Choroid plexus epithelial cell (primary cell): ENCODE data around the gene ST3GAL5.

Experiments
- DNase-seq: peaks from one replicate; pipeline ENCODE4 v3.0.0-alpha.2; 2010; ENCODE audit warnings: low read depth
- H3K4me3 ChIP-seq: 2 replicates; pipeline ENCODE4 v1.5.1; 2011; ENCODE audit warnings: low read depth, mild to moderate bottlenecking, control low read depth, low read length, moderate library complexity
- TF ChIP-seq, protein P1 (sequence below): conservative IDR thresholded peaks from 2 replicates; pipeline ENCODE4 v1.5.1; 2011; ENCODE audit warnings: low read depth, mild to moderate bottlenecking, control low read depth, inconsistent platforms, low read length, moderate library complexity

The ST3GAL5 gene

DNA sequence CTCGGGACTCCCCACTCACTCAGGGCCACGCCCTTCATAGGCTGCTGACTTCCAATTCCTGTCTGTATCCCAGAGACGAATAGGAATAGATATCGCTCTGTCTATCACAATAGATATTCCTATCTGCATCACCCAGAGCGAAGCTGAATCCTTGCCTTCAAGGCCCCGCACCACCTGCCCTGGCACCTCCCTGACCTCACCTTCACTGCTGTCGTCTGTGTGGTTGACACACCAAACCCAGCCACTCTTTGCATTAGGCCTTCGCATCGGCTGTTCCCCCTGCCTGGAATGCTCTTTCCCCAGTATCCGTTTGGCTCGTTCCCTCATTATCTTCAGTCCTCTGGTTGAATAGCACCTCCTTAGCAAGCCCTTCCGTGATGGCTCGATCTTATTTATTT is 91.5 kb downstream of the ST3GAL5 start:
- TF ChIP-seq, protein P1, sequence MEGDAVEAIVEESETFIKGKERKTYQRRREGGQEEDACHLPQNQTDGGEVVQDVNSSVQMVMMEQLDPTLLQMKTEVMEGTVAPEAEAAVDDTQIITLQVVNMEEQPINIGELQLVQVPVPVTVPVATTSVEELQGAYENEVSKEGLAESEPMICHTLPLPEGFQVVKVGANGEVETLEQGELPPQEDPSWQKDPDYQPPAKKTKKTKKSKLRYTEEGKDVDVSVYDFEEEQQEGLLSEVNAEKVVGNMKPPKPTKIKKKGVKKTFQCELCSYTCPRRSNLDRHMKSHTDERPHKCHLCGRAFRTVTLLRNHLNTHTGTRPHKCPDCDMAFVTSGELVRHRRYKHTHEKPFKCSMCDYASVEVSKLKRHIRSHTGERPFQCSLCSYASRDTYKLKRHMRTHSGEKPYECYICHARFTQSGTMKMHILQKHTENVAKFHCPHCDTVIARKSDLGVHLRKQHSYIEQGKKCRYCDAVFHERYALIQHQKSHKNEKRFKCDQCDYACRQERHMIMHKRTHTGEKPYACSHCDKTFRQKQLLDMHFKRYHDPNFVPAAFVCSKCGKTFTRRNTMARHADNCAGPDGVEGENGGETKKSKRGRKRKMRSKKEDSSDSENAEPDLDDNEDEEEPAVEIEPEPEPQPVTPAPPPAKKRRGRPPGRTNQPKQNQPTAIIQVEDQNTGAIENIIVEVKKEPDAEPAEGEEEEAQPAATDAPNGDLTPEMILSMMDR, result no peak
- H3K4me3 ChIP-seq, result no peak overlapping the region
- no peak for DNase-seq

DNA sequence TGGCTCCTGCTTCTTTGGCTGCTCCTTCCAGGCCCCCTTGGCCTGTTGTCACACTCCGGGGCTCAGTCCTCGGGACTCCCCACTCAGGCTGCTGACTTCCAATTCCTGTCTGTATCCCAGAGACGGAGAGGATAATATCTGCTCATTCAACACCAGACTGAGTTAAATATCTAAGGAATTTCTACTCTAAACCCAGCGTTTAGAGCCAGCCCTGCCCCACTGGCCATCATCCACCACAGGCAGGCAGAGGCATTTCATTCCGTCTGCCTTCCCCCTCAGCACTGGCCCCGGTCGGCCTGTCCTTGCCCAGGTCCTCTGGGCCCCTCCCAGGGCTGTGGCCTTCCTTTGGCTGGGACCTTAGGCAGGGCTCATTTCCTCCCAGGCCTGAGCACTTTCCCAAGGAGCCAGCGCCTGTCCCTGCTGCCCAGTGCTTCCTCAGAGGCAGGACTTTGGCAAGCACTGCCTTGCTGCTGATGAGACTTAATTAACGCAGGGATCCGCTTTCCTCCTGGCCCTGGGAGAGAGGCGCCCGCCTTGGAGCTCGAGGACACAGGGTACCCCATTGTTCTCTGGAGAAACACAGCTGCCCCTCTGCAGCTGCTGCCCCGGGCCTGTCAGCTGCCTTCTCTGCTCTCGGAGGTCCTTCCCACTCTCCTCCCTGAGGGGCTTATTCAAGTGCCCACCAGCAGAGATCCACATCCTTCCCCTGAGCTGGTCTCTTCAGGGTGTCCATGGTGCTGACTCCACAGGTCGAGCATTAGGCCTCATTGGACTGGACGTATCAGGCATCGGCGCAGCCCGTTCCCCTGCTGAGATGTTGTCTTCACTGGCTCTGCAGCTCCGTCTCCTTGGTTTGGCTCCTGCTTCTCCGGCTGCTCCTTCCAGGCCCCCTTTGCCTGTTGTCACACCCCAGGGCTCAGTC is 92.2 kb downstream of the ST3GAL5 start:
- no peak for DNase-seq
- TF ChIP-seq, protein P1, result no peak
- no peak overlapping the region for H3K4me3 ChIP-seq

DNA sequence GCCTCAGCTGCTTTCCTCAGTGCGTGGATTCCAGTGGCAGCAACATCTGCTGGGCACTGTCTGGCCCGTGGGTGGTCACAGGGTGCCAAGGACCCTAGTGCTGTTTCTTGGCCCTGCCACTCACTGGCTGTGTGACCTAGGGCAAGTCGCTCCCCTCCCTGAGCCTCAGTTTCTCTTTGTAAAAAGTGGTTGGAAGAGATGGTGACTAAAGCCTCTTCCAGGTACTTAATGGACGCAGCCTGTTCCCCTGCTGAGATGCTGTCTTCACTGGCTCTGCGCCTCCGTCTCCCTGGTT is 92.8 kb downstream of the ST3GAL5 start:
- H3K4me3 ChIP-seq, result no peak overlapping the region
- TF ChIP-seq, protein P1, result no peak

DNA sequence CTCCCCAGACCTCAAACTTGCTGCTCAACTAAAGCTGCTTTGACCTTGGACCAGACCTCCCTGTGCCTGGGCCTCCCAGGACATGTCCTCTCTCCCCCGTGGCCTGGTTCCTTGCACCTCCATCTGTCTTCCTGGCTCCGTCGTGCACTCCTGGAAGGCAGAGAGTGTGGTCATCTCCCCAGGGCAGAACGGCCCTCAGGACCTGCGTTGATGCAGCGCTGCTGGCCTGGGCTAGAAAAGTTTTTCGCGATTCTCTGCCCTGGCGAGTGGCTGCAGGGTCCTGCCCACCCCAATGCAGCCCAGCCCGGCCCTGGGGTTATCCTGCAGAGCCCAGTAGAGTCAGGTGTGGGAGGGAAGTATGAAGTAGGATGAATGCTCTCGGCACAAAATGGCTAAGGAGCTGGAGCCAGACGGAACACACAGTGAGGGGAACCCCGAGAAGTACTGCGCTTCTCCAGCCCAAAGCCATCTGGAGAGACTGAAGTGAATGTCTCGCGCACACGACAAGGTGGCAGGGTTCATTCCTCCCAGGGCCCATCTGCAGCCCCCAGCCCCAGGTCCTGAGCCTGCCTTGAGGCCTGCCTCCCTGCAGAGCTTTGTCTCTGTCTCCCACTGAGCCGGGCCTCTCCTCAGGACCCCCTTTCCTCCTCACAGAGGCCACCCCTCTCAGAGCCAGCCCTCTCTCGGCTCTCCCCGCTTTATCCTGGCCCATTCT is 93.3 kb downstream of the ST3GAL5 start:
- TF ChIP-seq, protein P1, result no peak

More for the DNA sequence above, 92.8 kb downstream of the ST3GAL5 start:
- no peak for DNase-seq

DNA sequence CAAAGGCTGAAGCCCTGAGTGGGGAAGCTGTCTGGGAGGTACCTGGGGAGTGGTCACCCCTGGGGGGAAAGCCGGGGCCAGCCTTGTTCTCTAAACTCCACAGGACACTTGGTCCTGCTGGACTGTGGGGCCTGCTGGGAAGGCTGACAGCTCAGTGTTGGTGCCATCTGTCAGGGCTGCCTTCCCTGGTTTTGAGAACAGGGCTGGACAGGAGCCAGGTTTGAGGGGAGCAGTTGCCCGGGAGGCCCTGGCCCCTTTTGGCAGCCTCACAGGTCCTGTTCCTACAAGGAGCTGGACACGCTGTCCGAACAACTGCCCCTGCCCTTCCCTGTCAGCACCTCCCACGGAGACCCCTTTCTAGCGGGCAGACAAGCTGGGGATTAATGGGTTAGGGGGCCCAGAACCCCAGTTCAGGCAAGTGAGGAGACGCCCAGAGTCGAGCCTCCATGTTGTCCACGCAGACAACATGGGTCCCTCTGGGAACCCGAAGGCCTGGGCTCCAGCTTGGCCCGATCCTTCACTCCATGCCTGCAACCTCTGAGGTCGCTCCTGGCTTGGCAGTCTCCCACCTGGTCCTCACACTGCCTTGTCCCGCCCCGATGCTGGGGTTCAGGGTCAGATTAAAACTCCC is 94.2 kb downstream of the ST3GAL5 start:
- DNase-seq, result no peak
- TF ChIP-seq, protein P1, result no peak

More for the DNA sequence above, 93.3 kb downstream of the ST3GAL5 start:
- no peak overlapping the region for H3K4me3 ChIP-seq
- DNase-seq, result no peak

DNA sequence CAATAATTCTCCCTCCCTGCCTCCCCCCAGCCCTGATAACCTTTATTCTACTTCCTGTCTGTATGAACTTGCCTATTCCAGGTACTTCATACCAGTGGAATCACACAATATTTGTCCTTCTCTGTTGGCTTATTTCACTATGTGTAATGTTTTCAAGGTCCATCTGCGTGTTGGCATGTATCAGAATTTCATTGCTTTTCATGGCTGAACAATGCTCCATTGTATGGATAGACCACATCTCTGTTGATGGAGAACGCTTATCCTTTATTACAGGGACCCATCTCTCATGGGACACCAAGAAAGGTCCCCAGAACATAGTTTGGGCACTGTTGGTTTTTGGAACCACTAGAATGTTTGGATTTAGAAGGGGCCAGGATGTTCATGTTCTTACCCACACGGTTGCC is 94.8 kb downstream of the ST3GAL5 start:
- H3K4me3 ChIP-seq, result no peak overlapping the region
- TF ChIP-seq, protein P1, result no peak
- DNase-seq, result no peak

More for the DNA sequence above, 94.2 kb downstream of the ST3GAL5 start:
- no peak overlapping the region for H3K4me3 ChIP-seq
